Choroid plexus epithelial cell (primary cell): ENCODE data around the gene PAPOLG.
"Not testable (repeated sequence)": the region's sequence is repeated elsewhere in the genome, so short reads cannot be mapped to it uniquely, and the experiment has no call there.

Source experiments
- DNase-seq: peaks from one replicate; pipeline ENCODE4 v3.0.0-alpha.2; 2010; ENCODE audit warnings: low read depth
- H3K4me3 ChIP-seq: 2 replicates; pipeline ENCODE4 v1.5.1; 2011; ENCODE audit warnings: low read depth, mild to moderate bottlenecking, control low read depth, low read length, moderate library complexity
- TF ChIP-seq, protein P1 (sequence below): conservative IDR thresholded peaks from 2 replicates; pipeline ENCODE4 v1.5.1; 2011; ENCODE audit warnings: low read depth, mild to moderate bottlenecking, control low read depth, inconsistent platforms, low read length, moderate library complexity

The PAPOLG gene

GRCh38 chr2:60796573-60797509, 40.8 kb downstream of the PAPOLG start:
- H3K4me3 ChIP-seq = no peak overlapping the region
- TF ChIP-seq, protein P1, sequence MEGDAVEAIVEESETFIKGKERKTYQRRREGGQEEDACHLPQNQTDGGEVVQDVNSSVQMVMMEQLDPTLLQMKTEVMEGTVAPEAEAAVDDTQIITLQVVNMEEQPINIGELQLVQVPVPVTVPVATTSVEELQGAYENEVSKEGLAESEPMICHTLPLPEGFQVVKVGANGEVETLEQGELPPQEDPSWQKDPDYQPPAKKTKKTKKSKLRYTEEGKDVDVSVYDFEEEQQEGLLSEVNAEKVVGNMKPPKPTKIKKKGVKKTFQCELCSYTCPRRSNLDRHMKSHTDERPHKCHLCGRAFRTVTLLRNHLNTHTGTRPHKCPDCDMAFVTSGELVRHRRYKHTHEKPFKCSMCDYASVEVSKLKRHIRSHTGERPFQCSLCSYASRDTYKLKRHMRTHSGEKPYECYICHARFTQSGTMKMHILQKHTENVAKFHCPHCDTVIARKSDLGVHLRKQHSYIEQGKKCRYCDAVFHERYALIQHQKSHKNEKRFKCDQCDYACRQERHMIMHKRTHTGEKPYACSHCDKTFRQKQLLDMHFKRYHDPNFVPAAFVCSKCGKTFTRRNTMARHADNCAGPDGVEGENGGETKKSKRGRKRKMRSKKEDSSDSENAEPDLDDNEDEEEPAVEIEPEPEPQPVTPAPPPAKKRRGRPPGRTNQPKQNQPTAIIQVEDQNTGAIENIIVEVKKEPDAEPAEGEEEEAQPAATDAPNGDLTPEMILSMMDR = no peak
- DNase-seq = peak; percentile 49

DNA sequence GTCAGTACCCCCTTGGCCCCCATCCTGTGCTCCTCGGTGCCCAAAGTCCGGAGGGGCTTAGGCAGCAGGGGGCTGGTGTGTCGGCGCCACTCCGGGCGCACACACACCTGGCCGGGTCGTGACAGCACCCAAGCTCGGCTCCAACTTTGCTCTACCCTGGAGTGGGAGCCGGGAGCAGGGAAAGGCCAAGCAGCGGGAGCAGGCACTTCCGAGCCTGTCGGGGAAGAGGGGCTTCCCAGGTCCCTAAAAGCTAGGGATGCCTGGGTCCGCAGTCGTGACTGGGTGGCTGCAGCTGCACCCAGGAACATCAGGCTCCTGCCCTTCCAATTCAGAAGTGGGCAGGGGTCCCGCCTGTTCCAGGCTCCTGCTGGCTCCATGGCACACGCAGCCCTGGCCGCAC, 48.4 kb downstream of the PAPOLG start:
- TF ChIP-seq, protein P1 = no peak
- DNase-seq = no peak
- no peak overlapping the region for H3K4me3 ChIP-seq

DNA sequence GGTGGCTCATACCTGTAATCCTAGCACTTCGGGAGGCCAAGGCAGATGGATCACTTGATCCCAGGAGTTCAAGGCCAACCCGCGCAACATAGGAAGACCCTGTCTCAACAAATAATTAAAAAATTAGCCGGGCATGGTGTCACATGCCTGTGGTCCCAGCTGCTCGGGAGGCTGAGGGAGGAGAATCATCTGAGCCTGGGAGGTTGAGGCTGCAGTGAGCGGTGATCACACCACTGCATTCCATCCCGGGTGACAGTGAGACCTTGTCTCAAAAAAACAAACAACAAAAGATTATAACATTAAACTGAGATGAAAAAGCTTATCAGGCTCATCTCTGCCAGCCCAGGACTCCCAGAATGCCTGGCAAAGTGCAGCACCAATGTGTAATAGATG, 50.5 kb downstream of the PAPOLG start:
- DNase-seq = no peak
- H3K4me3 ChIP-seq = no peak overlapping the region
- TF ChIP-seq, protein P1 = no peak

DNA sequence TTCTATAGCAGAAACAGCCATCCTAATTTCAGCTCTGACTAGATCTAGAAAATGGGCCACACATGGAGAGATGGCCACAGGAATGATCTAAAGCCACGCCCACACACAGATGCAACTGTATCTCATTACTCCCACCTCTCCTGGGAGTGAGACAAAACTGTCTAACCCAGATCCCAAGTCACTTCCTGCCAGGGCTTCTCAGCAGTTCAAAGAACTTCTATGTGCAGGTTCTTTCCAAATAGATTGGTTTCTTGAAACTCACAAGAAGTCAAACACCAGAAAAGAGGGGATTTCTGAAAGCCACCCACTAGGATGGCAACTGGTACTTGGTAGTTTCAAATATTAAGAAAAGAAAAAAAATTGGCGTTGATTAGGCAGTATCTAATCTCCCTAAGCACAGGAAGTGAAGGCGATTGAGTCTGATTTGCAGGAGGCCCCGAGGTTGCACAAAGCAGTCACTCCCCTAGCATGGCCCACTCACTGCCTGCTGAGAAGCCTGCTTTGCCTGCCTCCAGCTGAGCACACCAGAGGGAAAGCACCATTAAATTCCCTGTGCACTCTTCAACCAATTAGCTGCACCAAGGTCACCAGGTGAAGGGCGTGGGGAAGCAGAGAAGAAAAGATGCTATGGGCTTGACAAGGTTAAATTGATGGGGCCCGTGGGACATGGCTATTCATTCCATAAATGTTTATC, 51.1 kb downstream of the PAPOLG start:
- no peak overlapping the region for H3K4me3 ChIP-seq
- TF ChIP-seq, protein P1 = no peak
- peak; percentile 91 for DNase-seq

GRCh38 chr2:60808330-60808801, 52.3 kb downstream of the PAPOLG start:
- TF ChIP-seq, protein P1 = no peak
- no peak for DNase-seq
- H3K4me3 ChIP-seq = no peak overlapping the region

GRCh38 chr2:60811491-60812375, 55.7 kb downstream of the PAPOLG start:
- H3K4me3 ChIP-seq = no peak overlapping the region
- no peak for DNase-seq
- TF ChIP-seq, protein P1 = no peak

GRCh38 chr2:60817191-60817590, 61.1 kb downstream of the PAPOLG start:
- DNase-seq, H3K4me3 ChIP-seq: not testable (repeated sequence)
